H1 (cell line): ENCODE results near the gene GNG7. TPM values are rescaled to one million over a fixed set of nuclear protein-coding genes. Genes with fewer than 3 reads are reported as not detected.

Experiments used
- CTCF ChIA-PET: fragments of 300-600 bp; sonication (Branson Sonifier 250); formaldehyde crosslinking; loops from one replicate; lab custom pipeline; 2021; ENCODE audit not compliant: partially characterized antibody; lab: Charles Lee
- POLR2A ChIA-PET: fragments of 300-600 bp; sonication (Branson Sonifier 250); formaldehyde crosslinking; loops from one replicate; lab custom pipeline; 2021; ENCODE audit warnings: inconsistent platforms; ENCODE audit not compliant: partially characterized antibody; lab: Charles Lee
- DNase-seq, 2 experiments: peaks; one replicate each; pipeline versions ENCODE4 v3.0.0 to v3.0.0-alpha.2; 2010 to 2022; ENCODE audit warnings: low spot score in 2 of 2, low read depth in 1 of 2, mixed read lengths in 1 of 2
- FAIRE-seq: peaks from 2 replicates; lab custom pipeline; 2011; peaks lifted over from hg19 to GRCh38; lab: Jason Lieb, UNC
- H2AFZ ChIP-seq: 2 replicates; pipeline ENCODE4 v1.8.1; 2012; ENCODE audit warnings: low read length, inconsistent platforms
- H2AK5ac ChIP-seq: 2 replicates; pipeline ENCODE4 v1.6.1; 2013; ENCODE audit warnings: low read depth, low read length
- H2BK120ac ChIP-seq: replicated peaks from 2 replicates; pipeline ENCODE3; 2013; ENCODE audit warnings: low read depth, low read length, inconsistent platforms
- H2BK12ac ChIP-seq: 2 replicates; pipeline ENCODE4 v1.6.1; 2013; ENCODE audit warnings: low read depth, low read length
- H2BK15ac ChIP-seq: 2 replicates; pipeline ENCODE4 v1.6.1; 2013; ENCODE audit warnings: low read length
- H2BK20ac ChIP-seq: 2 replicates; pipeline ENCODE4 v1.6.1; 2013; ENCODE audit warnings: low read length
- H2BK5ac ChIP-seq: 2 replicates; pipeline ENCODE4 v1.6.1; 2013; ENCODE audit warnings: low read depth, low read length
- H3K14ac ChIP-seq: 2 replicates; pipeline ENCODE4 v1.6.1; 2013; ENCODE audit warnings: inconsistent platforms; ENCODE audit not compliant: insufficient read length
- H3K18ac ChIP-seq: 2 replicates; pipeline ENCODE4 v1.6.1; 2013; ENCODE audit warnings: low read length; ENCODE audit errors: extremely low read depth
- H3K23ac ChIP-seq: 2 replicates; pipeline ENCODE4 v1.6.1; 2013; ENCODE audit warnings: inconsistent platforms; ENCODE audit not compliant: insufficient read length
- H3K23me2 ChIP-seq: 2 replicates; pipeline ENCODE4 v1.6.1; 2013; ENCODE audit warnings: low read depth, low read length
- H3K27ac ChIP-seq: 2 replicates; pipeline ENCODE4 v1.6.1; 2011; ENCODE audit warnings: low read depth, low read length, inconsistent platforms
- H3K27me3 ChIP-seq, 4 experiments: replicated peaks in 1 of 4; 1 replicate in 1 of 4; 2 replicates in 3 of 4; pipeline versions ENCODE4 v1.6.1 to v1.8.1; 2011 to 2013; ENCODE audit warnings: low read length in 3 of 4, mild to moderate bottlenecking in 3 of 4, inconsistent platforms in 2 of 4, mixed read lengths in 2 of 4, moderate library complexity in 1 of 4; ENCODE audit not compliant: control insufficient read depth in 3 of 4, insufficient read depth in 3 of 4; ENCODE audit errors: extremely low read depth in 1 of 4
- H3K36me3 ChIP-seq, 4 experiments: 2 replicates each; pipeline versions ENCODE4 v1.6.1 to v1.8.1; 2011 to 2013; ENCODE audit warnings: mild to moderate bottlenecking in 4 of 4, low read length in 3 of 4, moderate library complexity in 2 of 4, control low read depth in 1 of 4, inconsistent platforms in 1 of 4; ENCODE audit not compliant: insufficient read depth in 4 of 4, control insufficient read depth in 2 of 4
- H3K4ac ChIP-seq: replicated peaks from 2 replicates; pipeline ENCODE3; 2013; ENCODE audit warnings: low read length, low read depth, mixed read lengths, inconsistent platforms; ENCODE audit not compliant: insufficient read length
- H3K4me1 ChIP-seq, 4 experiments: replicated peaks in 1 of 4; 1 replicate in 1 of 4; 2 replicates in 3 of 4; pipeline versions ENCODE4 v1.6.1 to v1.8.1; 2011 to 2013; ENCODE audit warnings: low read length in 3 of 4, inconsistent platforms in 2 of 4, mixed read lengths in 1 of 4; ENCODE audit not compliant: insufficient read depth in 4 of 4, control insufficient read depth in 3 of 4
- H3K4me2 ChIP-seq, 2 experiments: 2 replicates each; pipeline versions ENCODE4 v1.6.1 to v1.8.1; 2011 to 2013; ENCODE audit warnings: low read depth in 2 of 2, low read length in 2 of 2, control low read depth in 1 of 2, inconsistent platforms in 1 of 2, mild to moderate bottlenecking in 1 of 2; ENCODE audit not compliant: insufficient read depth in 1 of 2
- H3K4me3 ChIP-seq, 4 experiments: fragments of 200-600, 300-600 bp in 1 of 4; sonication (generic), shearing (Covaris generic), sonication (Bioruptor Twin) in 1 of 4; 2 replicates each; pipeline versions ENCODE4 v1.5.1 to v1.8.1; 2011 to 2016; ENCODE audit warnings: low read length in 4 of 4, low read depth in 3 of 4, control low read depth in 2 of 4, inconsistent platforms in 2 of 4, mild to moderate bottlenecking in 2 of 4, mixed read lengths in 1 of 4, moderate library complexity in 1 of 4; ENCODE audit not compliant: insufficient read depth in 2 of 4; ENCODE audit errors: extremely low read depth in 1 of 4
- H3K56ac ChIP-seq: replicated peaks from 2 replicates; pipeline ENCODE3; 2013; ENCODE audit warnings: low read depth, mild to moderate bottlenecking, mixed read lengths, low read length, inconsistent platforms; ENCODE audit not compliant: insufficient read length
- H3K79me1 ChIP-seq: 2 replicates; pipeline ENCODE4 v1.6.1; 2013; ENCODE audit warnings: low read depth, low read length, control low read depth
- H3K79me2 ChIP-seq, 2 experiments: 2 replicates each; pipeline versions ENCODE4 v1.6.1 to v1.8.1; 2012 to 2013; ENCODE audit warnings: low read length in 2 of 2, mild to moderate bottlenecking in 2 of 2, inconsistent platforms in 1 of 2; ENCODE audit not compliant: insufficient read depth in 2 of 2, control insufficient read depth in 1 of 2
- H3K9ac ChIP-seq, 4 experiments: replicated peaks in 1 of 4; 1 replicate in 1 of 4; 2 replicates in 3 of 4; pipeline versions ENCODE4 v1.6.1 to v1.8.1; 2011 to 2013; ENCODE audit warnings: low read depth in 3 of 4, low read length in 3 of 4, control low read depth in 2 of 4, mild to moderate bottlenecking in 2 of 4, moderate library complexity in 2 of 4, inconsistent platforms in 1 of 4; ENCODE audit errors: extremely low read depth in 1 of 4
- H3K9me3 ChIP-seq, 2 experiments: 2 replicates each; pipeline versions ENCODE4 v1.6.1 to v1.8.1; 2012 to 2013; ENCODE audit warnings: mild to moderate bottlenecking in 2 of 2, moderate library complexity in 2 of 2, control low read depth in 1 of 2, inconsistent platforms in 1 of 2, low read depth in 1 of 2, low read length in 1 of 2, mixed read lengths in 1 of 2; ENCODE audit not compliant: insufficient read depth in 2 of 2
- H4K20me1 ChIP-seq, 2 experiments: replicated peaks in 1 of 2; 2 replicates each; pipeline versions ENCODE3 to v1.8.1; 2011 to 2013; ENCODE audit warnings: inconsistent platforms in 2 of 2, low read length in 2 of 2, mild to moderate bottlenecking in 1 of 2; ENCODE audit not compliant: insufficient read depth in 2 of 2, control insufficient read depth in 1 of 2
- H4K5ac ChIP-seq: 2 replicates; pipeline ENCODE4 v1.6.1; 2013; ENCODE audit warnings: low read length, low read depth, mixed read lengths, inconsistent platforms; ENCODE audit not compliant: insufficient read length
- H4K8ac ChIP-seq: 2 replicates; pipeline ENCODE4 v1.8.0; 2013; ENCODE audit warnings: mild to moderate bottlenecking, moderate library complexity, low read length, inconsistent platforms; ENCODE audit not compliant: insufficient read depth; ENCODE audit errors: extremely low read depth
- H4K91ac ChIP-seq: replicated peaks from 2 replicates; pipeline ENCODE3; 2013; ENCODE audit warnings: low read length, mixed read lengths, inconsistent platforms; ENCODE audit not compliant: insufficient read length
- CHD2 ChIP-seq: IDR thresholded peaks from 2 replicates; pipeline ENCODE4 v1.6.1; 2012; ENCODE audit warnings: low read length, improper control_type of control experiment
- EGR1 ChIP-seq: IDR thresholded peaks from 2 replicates; pipeline ENCODE4 v1.6.1; 2011; ENCODE audit warnings: low read depth, low read length, borderline replicate concordance
- KDM5A ChIP-seq: fragments of 200-600 bp; IDR thresholded peaks from 2 replicates; pipeline ENCODE4 v1.7.1; 2012; ENCODE audit warnings: mild to moderate bottlenecking, low read length, inconsistent platforms, mixed read lengths
- NANOG ChIP-seq: IDR thresholded peaks from 2 replicates; pipeline ENCODE4 v1.6.1; 2011; ENCODE audit warnings: low read length, low read depth, mild to moderate bottlenecking, inconsistent platforms; ENCODE audit not compliant: insufficient read depth, poor library complexity, severe bottlenecking
- PHF8 ChIP-seq: fragments of 200-600 bp; sonication (generic); conservative IDR thresholded peaks from 2 replicates; pipeline ENCODE4 v1.7.1; 2012; ENCODE audit warnings: low read depth, mild to moderate bottlenecking, inconsistent platforms, low read length, moderate library complexity
- RBBP5 ChIP-seq: IDR thresholded peaks from 2 replicates; pipeline ENCODE4 v1.7.1; 2012; ENCODE audit warnings: low read depth, mild to moderate bottlenecking, inconsistent platforms, low read length, moderate library complexity, borderline replicate concordance
- RFX5 ChIP-seq: IDR thresholded peaks from 2 replicates; pipeline ENCODE4 v1.6.1; 2011; ENCODE audit warnings: low read depth, low read length, improper control_type of control experiment, borderline replicate concordance
- SIX5 ChIP-seq: IDR thresholded peaks from 2 replicates; pipeline ENCODE4 v1.6.1; 2011; ENCODE audit warnings: mild to moderate bottlenecking, low read depth, low read length
- TEAD4 ChIP-seq: IDR thresholded peaks from 2 replicates; pipeline ENCODE4 v1.6.1; 2012; ENCODE audit warnings: low read depth, low read length, inconsistent platforms, mixed read lengths
- YY1 ChIP-seq: IDR thresholded peaks from 2 replicates; pipeline ENCODE4 v1.6.1; 2011; ENCODE audit warnings: low read depth, mild to moderate bottlenecking, low read length
- WGBS, 2 experiments: shearing (Covaris generic) in 1 of 2; methylation state at CpG; one replicate each; pipeline versions ENCODE4 v1.1.6 to v1.1.7; 2013 to 2015; ENCODE audit warnings: low lambda C conversion rate in 2 of 2, mixed read lengths in 2 of 2, inconsistent platforms in 1 of 2, low coverage in 1 of 2, missing lambda C conversion rate in 1 of 2; ENCODE audit not compliant: insufficient replicate concordance in 2 of 2, insufficient coverage in 1 of 2, insufficient read length in 1 of 2; ENCODE audit errors: extremely low coverage in 1 of 2, missing lambda C conversion rate in 1 of 2; 5-methylcytosine and 5-hydroxymethylcytosine counted together
- polyA plus RNA-seq, 7 experiments: library from polyadenylated mRNA; depleted of rRNA in 3 of 7; stranded (reverse) in 5 of 7; unstranded in 2 of 7; fragments of >200 nt in 5 of 7; fragments of 200-250 nt in 2 of 7; gene quantifications; 1 replicate in 5 of 7; 2 replicates in 1 of 7; 4 replicates in 1 of 7; pipeline versions ENCODE4 v1.2.1 to v1.2.3, GENCODE V29; 2011 to 2013; ENCODE audit warnings: missing spikeins in 2 of 7, mixed read lengths in 2 of 7
- total RNA-seq: library from RNA; stranded (reverse); fragmentation: NEBNext Ultra II Directional; extraction: Animal tissue kit (Norgen Biotek cat#: 25700); gene quantifications from 2 replicates; pipeline ENCODE4 v1.2.1, GENCODE V29; 2021

The GNG7 gene
- total and polyA plus RNA-seq, 2 of the 8 experiments (the other 6 are each of a cell fraction or from before 2014, with no cell fraction given): 2.8 to 7.8 TPM

DNA sequence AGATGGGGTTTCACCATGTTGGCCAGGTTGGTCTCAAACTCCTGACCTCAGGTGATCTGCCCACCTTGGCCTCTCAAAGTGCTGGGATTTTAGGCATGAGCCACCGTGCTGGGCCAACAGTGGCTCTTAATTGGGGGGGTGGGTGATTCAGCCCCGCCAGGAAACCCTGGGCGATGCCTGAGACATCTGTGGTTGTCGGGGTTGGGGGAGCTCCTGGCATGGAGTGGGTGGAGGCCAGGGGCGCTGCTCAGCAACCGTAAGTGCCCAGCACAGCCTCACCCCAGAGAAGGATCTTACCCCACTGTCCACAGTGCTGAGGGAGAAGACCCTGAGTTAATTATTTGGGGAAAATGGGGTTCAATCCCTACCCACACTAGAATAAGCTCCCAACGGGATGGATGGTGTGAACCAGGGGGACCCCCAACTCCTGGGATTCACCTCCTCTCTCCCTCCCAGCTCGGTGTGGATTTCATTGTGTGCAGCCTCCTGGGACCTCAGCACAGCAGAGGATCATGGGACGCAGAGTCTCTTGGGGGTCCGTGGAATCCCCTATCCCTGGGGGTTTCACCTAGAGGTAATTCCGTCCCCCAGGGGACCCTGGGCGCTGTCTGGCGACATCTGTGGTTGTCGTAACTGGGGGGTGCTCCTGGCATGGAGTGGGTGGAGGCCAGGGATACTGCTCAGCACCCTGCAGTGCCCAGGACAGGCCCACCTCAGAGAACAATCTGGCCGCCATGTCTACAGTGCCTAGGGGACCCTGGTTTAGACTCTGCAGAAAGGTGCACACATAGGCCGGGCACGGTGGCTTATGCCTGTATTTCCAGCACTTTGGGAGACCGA, 157.7 kb downstream of the GNG7 start:
- H3K79me1 ChIP-seq: no peaks in the 10 kb centered on the region
- no peak overlapping the region for H3K4ac ChIP-seq
- H2BK20ac ChIP-seq: peak overlapping the region; percentile 32; the same call in 1 of the 2 replicates
- H2BK12ac ChIP-seq: peak overlapping the region; percentile 27; the same call in 1 of the 2 replicates
- no peak overlapping the region for H4K91ac ChIP-seq
- H3K4me3 ChIP-seq: no peak overlapping the region
- H4K8ac ChIP-seq: no peak overlapping the region
- CTCF ChIA-PET: interaction anchor here (0.8 to 3.1 kb wide), 9 partner anchors 10 to 92 kb away, joined by 3 to 24 read pairs (median 4); partner anchors contain the start of gene GADD45B
- no peaks in the 10 kb centered on the region; a peak in 1 of 4 replicates for H3K9me3 ChIP-seq
- H3K4me1 ChIP-seq: peaks cover 3 to 22% (median 18%) of the 10 kb centered on the region in 4 experiments
- no peaks in the 10 kb centered on the region; the same call in 1 of the 2 replicates for H3K23me2 ChIP-seq
- H3K36me3 ChIP-seq: no peaks in the 10 kb centered on the region
- FAIRE-seq (no peak), DNase-seq (no peak)
- no peaks in the 10 kb centered on the region; a peak in 2 of 7 replicates for H3K27me3 ChIP-seq
- POLR2A ChIA-PET: interaction anchor here (1.1 to 5.8 kb wide), 6 partner anchors 10 to 68 kb away, joined by 3 to 98 read pairs (median 4); partner anchors contain the start of gene GADD45B
- H2BK5ac ChIP-seq: no peak overlapping the region
- no peak overlapping the region for H2AFZ ChIP-seq
- H3K23ac ChIP-seq: no peak overlapping the region
- H3K18ac ChIP-seq: peak overlapping the region; percentile 32; the same call in 1 of the 2 replicates
- no peak overlapping the region for H3K56ac ChIP-seq
- no peak overlapping the region for H3K14ac ChIP-seq
- no peak overlapping the region for H3K27ac ChIP-seq
- H4K5ac ChIP-seq: no peak overlapping the region
- H2BK120ac ChIP-seq: no peak overlapping the region
- H3K9ac ChIP-seq: no peak overlapping the region
- H4K20me1 ChIP-seq: no peaks in the 10 kb centered on the region
- no peak overlapping the region for H2BK15ac ChIP-seq
- H3K4me2 ChIP-seq: no peak overlapping the region
- no peaks in the 10 kb centered on the region for H3K79me2 ChIP-seq
- H2AK5ac ChIP-seq: peak overlapping the region; percentile 65; the same call in 1 of the 2 replicates
- WGBS, 2 experiments: 92% methylated on average over 17 of the region's 18 CpGs; no CpG with 5 or more reads in 1 of the 2 experiments
- TF ChIP-seq SIX5 (no peak), TEAD4 (no peak), KDM5A (no peak), PHF8 (no peak), RBBP5 (no peak), YY1 (no peak), RFX5 (no peak), EGR1 (no peak), CHD2 (no peak), NANOG (no peak)
